ENCODE data around the gene KCNMA1. TPM values are rescaled to one million over a fixed set of nuclear protein-coding genes. Genes with fewer than 3 reads are reported as not detected.

The KCNMA1 gene
- total RNA-seq, 4 donors from 2014 or later = 68.4 to 170 (median 119) TPM

- in situ Hi-C loops (cut with MboI; ENCODE audit: low pct_ligation_motif_present in 1 of 4, low pct_unique_long_range_greater_than_20kb in 1 of 4, low sequenced_read_pairs in 3 of 4) (no loop called here), intact Hi-C loops (cut with DNase I; ENCODE audit: low total_unique reads) (no loop called here)
- Histone ChIP-seq H3K9me3 (no peaks in the 10 kb centered on the region), H3K4me3 (no peak overlapping the region), H3K27me3 (no peaks in the 10 kb centered on the region), H3K36me3 (no peaks in the 10 kb centered on the region), H3K4me1 (peaks cover 0 to 14% (median 1%) of the 10 kb centered on the region in 4 donors), H3K27ac (no peak overlapping the region)
- TF ChIP-seq POLR2A (IDR thresholded peaks at IDR 0.05) = no peak
- TF ChIP-seq, protein P1, sequence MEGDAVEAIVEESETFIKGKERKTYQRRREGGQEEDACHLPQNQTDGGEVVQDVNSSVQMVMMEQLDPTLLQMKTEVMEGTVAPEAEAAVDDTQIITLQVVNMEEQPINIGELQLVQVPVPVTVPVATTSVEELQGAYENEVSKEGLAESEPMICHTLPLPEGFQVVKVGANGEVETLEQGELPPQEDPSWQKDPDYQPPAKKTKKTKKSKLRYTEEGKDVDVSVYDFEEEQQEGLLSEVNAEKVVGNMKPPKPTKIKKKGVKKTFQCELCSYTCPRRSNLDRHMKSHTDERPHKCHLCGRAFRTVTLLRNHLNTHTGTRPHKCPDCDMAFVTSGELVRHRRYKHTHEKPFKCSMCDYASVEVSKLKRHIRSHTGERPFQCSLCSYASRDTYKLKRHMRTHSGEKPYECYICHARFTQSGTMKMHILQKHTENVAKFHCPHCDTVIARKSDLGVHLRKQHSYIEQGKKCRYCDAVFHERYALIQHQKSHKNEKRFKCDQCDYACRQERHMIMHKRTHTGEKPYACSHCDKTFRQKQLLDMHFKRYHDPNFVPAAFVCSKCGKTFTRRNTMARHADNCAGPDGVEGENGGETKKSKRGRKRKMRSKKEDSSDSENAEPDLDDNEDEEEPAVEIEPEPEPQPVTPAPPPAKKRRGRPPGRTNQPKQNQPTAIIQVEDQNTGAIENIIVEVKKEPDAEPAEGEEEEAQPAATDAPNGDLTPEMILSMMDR (IDR thresholded peaks at IDR 0.05) = no peak
- TF ChIP-seq POLR2AphosphoS5 (IDR thresholded peaks at IDR 0.05) = no peak
- no peak for TF ChIP-seq EP300 (IDR thresholded peaks at IDR 0.05; ENCODE audit: low read depth)
- no peak for DNase-seq
- 47 to 53% methylated on average over 2 to 7 of the region's 7 CpGs for WGBS, 2 donors (ENCODE audit: low coverage in 1 of 2)
These were observed 554.9 kb downstream of the KCNMA1 start for GRCh38 chr10:77082601-77083252.

- intact Hi-C loops (cut with DNase I; ENCODE audit: low total_unique reads) = no loop called here
- 85 to 92% methylated on average over 6 to 7 of the region's 7 CpGs for WGBS, 2 donors (ENCODE audit: low coverage in 1 of 2)
- Histone ChIP-seq H3K4me3 (no peak overlapping the region), H3K36me3 (no peaks in the 10 kb centered on the region), H3K27me3 (no peaks in the 10 kb centered on the region), H3K27ac (peak overlapping the region in 1 of 4 donors; percentile 1), H3K4me1 (peaks cover 0 to 14% (median 1%) of the 10 kb centered on the region in 4 donors), H3K9me3 (no peaks in the 10 kb centered on the region)
- TF ChIP-seq, protein P1 (IDR thresholded peaks at IDR 0.05) = no peak
- TF ChIP-seq POLR2A (IDR thresholded peaks at IDR 0.05) = no peak
- TF ChIP-seq EP300 (IDR thresholded peaks at IDR 0.05; ENCODE audit: low read depth) = no peak
- no peak for TF ChIP-seq POLR2AphosphoS5 (IDR thresholded peaks at IDR 0.05)
- DNase-seq = no peak
- in situ Hi-C loops (cut with MboI; ENCODE audit: low pct_ligation_motif_present in 1 of 4, low pct_unique_long_range_greater_than_20kb in 1 of 4, low sequenced_read_pairs in 3 of 4) = no loop called here
These were observed 556.1 kb downstream of the KCNMA1 start for GRCh38 chr10:77081481-77081891.

GRCh38 chr10:77080361-77081027 is 557.1 kb downstream of the KCNMA1 start:
- TF ChIP-seq POLR2A (IDR thresholded peaks at IDR 0.05) (no peak), EP300 (IDR thresholded peaks at IDR 0.05; ENCODE audit: low read depth) (no peak), POLR2AphosphoS5 (IDR thresholded peaks at IDR 0.05) (no peak)
- TF ChIP-seq, protein P1 (IDR thresholded peaks at IDR 0.05) = no peak
- Histone ChIP-seq H3K9me3 (no peaks in the 10 kb centered on the region), H3K27me3 (no peaks in the 10 kb centered on the region), H3K27ac (no peak overlapping the region), H3K4me1 (peaks cover 0 to 14% (median 1%) of the 10 kb centered on the region in 4 donors), H3K4me3 (no peak overlapping the region), H3K36me3 (no peaks in the 10 kb centered on the region)
- in situ Hi-C loops (cut with MboI; ENCODE audit: low pct_ligation_motif_present in 1 of 4, low pct_unique_long_range_greater_than_20kb in 1 of 4, low sequenced_read_pairs in 3 of 4) = no loop called here
- WGBS, 2 donors (ENCODE audit: low coverage in 1 of 2) = 84% methylated on average over 6 of the region's 6 CpGs; no CpG with 5 or more reads in 1 of the 2 donors
- intact Hi-C loops (cut with DNase I; ENCODE audit: low total_unique reads) = no loop called here
- no peak for DNase-seq

- DNase-seq = no peak
- 53 to 83% methylated on average over 1 to 3 of the region's 3 CpGs for WGBS, 2 donors (ENCODE audit: low coverage in 1 of 2)
- H3K27ac ChIP-seq = no peak overlapping the region
- H3K4me1 ChIP-seq = peaks cover 0 to 14% (median 1%) of the 10 kb centered on the region in 4 donors
- intact Hi-C loops (cut with DNase I; ENCODE audit: low total_unique reads) (no loop called here), in situ Hi-C loops (cut with MboI; ENCODE audit: low pct_ligation_motif_present in 1 of 4, low pct_unique_long_range_greater_than_20kb in 1 of 4, low sequenced_read_pairs in 3 of 4) (no loop called here)
- no peaks in the 10 kb centered on the region for H3K9me3 ChIP-seq
- no peaks in the 10 kb centered on the region for H3K27me3 ChIP-seq
- H3K4me3 ChIP-seq = no peak overlapping the region
- H3K36me3 ChIP-seq = no peaks in the 10 kb centered on the region
- TF ChIP-seq, protein P1 (IDR thresholded peaks at IDR 0.05) = no peak
- TF ChIP-seq EP300 (IDR thresholded peaks at IDR 0.05; ENCODE audit: low read depth) (no peak), POLR2A (IDR thresholded peaks at IDR 0.05) (no peak), POLR2AphosphoS5 (IDR thresholded peaks at IDR 0.05) (no peak)
These were observed 557.9 kb downstream of the KCNMA1 start for GRCh38 chr10:77079592-77080300.
